HG03196 (cell line): Measurements from ENCODE around the gene QKI.

Experiments used
- ATAC-seq: cut with Tn5 transposase; IDR thresholded peaks from one replicate; pipeline ENCODE4 v1.9.1; 2021; ENCODE audit not compliant: unreplicated experiment

The QKI gene

DNA sequence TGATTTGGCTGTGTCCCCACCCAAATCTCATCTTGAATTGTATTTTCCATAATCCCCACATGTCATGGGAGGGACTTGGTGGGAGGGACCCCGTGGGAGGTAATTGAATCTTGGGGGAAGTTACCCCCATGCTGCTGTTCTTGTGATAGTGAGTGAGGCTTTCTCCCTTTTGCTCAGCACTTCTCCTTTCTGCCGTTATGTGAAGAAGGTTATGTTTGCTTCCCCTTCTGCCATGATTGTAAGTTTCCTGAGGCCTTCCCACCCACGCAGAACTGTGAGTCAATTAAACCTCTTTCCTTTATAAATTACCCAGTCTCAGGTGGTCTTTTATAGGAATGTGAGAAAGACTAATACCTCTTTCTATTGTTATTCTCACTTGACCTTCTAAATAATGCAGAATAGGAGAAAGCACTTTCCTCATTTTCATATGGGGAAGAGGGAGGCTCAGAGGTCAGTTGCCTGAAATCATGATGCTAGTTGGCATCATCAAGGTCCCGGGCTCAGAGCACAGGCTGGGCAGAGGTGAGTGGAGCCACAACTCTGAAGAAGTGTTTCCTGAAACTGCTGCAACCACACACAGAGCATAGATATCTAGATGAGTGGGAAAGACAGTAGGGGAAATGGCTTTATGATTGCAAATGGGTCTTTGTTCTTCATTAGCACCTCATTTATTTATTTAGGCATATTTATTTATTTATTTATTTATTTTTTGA is 191.0 kb downstream of the QKI start:
- no peak for ATAC-seq

DNA sequence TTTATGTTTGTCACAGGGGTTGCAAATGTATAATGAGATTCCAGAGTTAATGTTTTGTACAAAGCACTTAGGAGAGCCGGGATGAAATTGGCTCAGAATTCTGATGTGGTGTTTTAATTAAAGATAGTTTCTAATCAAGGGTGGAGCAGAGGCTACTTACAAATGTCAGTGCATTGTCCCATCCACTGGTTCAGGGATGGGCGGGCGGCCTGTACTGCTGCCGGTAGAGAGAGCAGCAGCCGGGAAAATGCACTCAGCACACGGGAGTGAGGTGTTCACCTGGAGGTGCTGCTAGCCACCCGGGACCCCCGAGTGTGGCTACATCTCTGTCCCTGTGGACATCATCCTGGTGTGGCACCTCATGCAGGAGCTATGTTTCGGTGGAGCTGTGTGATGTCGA is 193.3 kb downstream of the QKI start:
- ATAC-seq, result no peak

DNA sequence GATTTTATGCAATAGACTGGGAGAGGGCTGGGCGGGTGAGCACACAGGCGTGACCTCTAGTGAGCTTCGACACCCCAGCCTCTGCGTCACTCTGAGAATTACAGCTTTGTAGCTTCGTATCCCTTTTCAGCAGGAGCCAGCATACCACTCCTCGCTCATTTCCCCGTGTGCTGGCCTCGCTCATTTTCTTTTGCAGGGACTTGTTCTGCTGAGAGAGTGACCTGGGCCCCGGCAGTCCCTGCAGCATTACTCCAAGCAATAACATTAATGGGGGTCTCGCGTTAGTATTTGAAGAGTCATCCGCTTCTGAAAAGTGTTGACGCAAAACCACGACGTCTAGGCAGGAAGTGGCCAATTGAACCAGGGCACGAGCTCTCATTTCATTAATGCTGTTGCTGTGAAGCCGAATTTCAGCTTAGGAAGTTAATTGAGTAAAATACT is 193.7 kb downstream of the QKI start:
- no peak for ATAC-seq

DNA sequence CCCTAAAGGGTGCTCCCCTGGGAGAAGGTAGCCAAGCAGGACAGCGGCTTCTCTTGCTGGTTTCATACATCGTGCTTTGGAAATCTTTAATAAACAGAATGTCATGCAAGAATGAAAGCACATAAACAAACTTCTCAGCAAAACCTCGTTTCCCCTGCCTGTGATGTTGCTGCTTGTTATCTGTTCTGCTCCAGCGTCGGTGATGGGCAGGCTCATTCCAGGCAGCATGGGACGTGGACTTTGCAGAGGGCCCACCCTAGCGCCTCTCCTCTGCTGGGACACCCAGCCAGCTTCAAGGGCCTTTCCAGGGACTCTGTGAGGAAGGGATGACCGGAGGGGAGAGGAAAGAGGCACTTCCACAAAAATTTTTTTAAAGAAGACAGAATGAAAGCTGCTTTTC is 197.7 kb downstream of the QKI start:
- ATAC-seq, result no peak

DNA sequence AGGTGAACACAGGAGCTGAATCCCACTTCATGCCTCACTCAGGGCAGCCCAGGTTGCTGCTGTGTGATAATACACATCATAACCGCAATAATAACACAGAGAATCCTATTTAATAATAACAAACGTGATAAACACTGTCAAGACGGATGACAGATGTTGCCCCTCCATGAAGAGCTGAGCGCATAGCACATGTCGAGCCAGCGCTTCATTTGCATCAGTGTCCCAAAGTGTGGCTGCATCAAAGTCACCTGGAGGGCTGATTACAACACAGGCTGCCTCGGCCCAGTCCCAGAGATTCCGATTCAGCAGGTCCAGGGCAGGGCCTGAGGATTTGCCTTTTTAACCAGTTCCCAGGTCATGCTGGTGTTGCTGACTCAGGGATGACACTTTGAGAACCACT is 198.5 kb downstream of the QKI start:
- no peak for ATAC-seq

DNA sequence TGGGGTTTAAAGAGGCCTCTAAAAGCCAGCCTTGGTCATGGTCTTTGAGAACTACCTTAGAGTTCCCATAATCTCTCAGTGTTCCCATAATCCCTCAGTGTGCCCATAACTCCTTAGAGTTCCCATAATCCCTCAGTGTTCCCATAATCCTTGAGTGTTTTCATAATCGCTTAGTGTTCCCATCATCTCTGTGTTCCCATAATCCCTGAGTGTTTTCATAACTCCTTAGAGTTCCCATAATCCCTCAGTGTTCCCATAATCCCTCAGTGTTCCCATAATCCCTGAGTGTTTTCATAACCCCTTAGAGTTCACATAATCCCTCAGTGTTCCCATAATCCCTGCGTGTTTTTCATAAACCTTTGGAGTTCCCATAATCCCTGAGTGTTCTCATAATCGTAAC is 199.2 kb downstream of the QKI start:
- ATAC-seq, result no peak

DNA sequence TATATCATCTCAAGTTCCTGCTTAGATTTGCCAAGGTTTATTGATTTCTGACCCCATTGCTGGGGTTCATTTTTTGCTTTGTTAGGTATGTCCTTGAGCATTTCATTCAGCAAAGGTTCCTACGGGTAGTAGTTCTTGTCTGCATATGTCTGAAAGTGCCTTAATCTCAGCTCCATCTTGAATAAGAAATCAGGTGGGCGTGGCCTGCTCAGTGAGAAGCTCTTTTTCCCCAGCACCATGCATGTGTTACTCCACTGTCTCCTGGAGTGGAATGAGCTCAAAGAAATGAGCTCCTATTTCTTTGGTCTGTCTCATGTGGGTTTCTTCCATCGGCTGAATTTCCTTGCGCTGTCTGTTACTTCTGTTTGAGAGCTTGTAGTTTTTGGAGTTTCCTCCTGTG is 201.9 kb downstream of the QKI start:
- no peak for ATAC-seq

DNA sequence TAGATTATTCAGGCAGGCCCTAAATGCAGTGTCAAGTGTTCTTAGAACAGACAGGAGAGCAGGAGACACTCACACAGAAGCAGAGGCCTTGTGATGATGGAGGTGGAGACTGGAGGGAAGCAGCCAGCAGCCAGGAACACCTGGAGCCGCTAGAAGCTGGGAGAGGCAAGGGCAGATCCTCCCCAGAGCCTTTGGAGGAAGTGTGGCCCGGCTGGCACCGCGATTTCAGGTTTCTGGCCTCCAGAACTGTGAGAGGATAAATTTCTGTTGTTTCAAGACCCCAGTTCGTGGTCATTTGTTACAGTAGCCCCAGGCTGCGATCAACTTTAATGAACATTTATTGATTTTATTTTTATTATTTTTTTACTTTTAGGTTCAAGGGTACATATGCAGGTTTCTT is 203.0 kb downstream of the QKI start:
- no peak for ATAC-seq

DNA sequence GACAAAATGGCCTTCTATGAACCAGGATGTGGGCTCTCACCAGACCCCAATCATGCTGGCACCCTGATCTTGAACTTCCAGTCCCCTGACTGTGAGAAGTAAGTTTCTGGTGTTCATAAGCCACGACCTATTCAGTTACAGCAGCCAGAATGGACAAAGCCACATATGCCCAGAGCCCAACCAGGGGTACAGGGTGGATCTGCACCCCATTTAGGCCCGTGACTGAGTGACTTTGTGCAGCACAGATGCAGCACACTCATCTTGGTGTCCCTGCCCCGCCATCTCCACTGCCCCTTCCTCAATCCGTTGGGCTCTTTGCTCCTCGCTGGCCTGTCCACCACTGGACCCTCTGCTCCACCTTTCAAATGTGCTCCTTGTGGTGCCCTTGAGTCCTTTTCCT is 205.6 kb downstream of the QKI start:
- no peak for ATAC-seq

DNA sequence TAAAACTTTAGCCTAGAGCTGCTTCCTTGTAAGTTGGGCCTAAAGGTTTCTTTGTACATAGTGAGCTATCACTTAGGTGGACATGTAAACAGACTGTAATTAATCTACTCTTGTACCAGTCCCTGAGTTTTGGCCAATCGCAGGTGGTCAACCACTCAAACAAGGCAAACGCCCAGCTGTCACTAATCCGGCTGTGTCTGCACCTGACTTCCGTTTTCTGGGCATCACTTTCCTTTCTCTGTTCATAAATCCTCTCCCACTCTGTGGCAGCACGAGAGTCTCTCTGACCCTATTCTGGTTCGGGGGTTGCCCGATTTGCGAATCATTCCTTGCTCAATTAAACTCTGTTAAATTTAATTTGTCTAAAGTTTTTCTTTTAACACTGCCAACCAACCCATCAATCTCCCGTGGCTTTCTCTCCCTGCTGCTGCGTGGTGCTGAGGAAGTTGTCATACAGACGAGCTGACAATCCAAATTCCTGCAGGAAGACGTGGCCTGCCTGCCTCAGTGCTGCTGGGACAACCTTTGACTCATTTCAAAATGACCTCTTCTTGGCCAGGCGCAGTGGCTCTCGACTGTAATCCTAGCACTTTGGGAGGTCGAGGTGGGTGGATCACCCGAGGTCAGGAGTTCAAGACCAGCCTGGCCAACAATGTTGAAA is 206.3 kb downstream of the QKI start:
- ATAC-seq, result no peak

DNA sequence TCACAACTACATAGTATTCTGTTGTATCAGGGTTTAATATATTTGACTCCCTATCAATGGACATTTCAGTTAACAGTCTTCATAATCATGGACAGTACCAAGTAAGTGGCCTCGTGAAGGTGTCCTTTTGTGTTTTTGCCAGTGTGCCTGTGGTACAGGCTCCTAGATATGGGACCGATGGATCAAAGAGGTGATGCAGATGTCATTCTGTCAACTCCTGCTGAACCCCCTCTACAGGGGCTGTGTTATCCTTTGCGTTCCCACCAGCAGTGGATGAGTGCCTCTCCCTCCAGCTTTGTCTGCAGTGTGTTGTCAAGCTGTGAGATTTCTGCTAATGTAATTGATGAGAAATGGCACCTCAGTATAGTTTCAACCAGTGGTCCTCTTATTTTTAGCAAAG is 210.7 kb downstream of the QKI start:
- ATAC-seq, result no peak

DNA sequence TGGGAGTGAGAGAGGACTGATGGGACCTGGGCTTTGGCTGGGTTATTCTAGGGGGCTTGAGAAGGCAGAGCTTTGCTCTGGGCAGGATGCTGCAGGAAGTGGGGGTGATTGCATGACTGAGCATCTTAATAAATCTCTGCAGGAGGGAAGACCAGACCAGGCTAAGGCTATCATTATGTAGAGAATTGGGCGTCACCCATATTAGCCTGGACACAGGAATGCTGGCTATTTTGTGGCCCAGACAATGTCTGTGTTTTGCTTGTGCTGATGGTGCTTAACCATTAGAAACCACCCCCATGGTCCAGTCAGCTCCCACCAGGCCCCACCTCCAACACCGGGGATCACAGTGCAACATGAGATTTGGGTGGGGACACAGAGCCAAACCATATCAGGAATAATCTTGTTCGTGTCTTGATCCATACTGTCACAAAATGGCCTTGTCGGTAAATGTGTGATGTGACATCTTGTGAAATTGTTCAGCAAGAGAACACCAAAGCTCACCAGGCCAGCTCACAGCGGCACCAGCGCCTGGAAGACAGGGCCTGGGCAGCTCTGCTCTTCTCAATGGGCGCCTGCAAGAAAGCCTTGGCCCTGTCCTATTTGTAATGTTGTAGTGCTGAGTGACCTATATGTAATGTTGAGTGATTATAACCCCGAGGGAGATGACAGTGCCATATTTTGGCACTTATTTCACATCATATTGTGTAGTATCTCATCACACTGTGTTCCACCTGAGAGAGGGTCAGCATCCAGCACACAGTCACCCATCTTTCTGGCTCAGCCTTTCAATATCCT is 211.8 kb downstream of the QKI start:
- ATAC-seq, result no peak

DNA sequence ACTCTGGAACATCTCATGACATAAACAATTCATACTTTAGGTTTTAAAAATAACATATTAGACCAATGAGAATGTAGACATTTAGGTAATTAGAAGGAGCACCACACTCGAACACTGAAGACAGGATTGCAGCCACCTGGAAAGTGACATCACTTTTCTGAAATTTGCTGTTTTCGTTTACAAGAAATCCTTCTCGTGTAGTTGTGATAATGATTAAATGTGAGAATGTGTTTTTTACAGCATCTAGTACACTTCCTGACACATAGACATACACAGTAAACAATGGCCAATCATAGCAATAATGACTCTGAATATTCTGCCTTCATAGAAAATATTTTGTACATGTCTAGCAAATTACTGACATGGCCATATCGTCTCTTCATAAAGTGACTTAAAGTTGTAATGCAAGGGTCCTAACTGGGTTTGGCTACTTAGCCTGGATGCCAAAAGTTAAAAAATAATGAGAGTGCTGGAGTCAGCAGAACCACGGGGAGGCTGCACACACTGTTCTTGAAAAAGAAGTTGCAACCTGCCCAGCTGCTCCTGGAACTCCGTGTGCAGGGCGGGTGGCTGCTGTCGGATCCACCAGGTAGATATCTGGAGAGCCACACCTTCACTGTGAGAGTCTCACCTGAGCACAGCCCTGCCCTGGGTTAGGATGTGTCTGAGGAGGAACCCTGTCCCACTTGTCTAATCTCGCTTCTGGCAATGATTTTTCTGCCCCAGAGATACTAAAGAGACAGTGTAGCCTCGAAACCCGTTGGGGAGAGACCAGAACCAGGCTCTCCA is 212.9 kb downstream of the QKI start:
- ATAC-seq, result no peak
